ENCODE data around the gene LGSN. TPM values are rescaled to one million over a fixed set of nuclear protein-coding genes. Genes with fewer than 3 reads are reported as not detected.

The LGSN gene
- total RNA-seq, 1 donor from 2014 or later: 0.25 TPM

- Mint-ChIP-seq H3K9me3 (ENCODE audit: unreplicated experiment) (no peaks in the 10 kb centered on the region), H3K4me3 (ENCODE audit: unreplicated experiment) (no peak overlapping the region), H3K36me3 (ENCODE audit: low read depth, unreplicated experiment) (no peaks in the 10 kb centered on the region), H3K27me3 (ENCODE audit: low read depth, unreplicated experiment) (no peaks in the 10 kb centered on the region), H3K27ac (ENCODE audit: unreplicated experiment) (no peak overlapping the region), H3K4me1 (ENCODE audit: low read depth, unreplicated experiment) (peaks cover 2% of the 10 kb centered on the region)
- Histone ChIP-seq H3K27me3 (ENCODE audit: insufficient read depth, low read length) (no peaks in the 10 kb centered on the region), H3K27ac (ENCODE audit: low read depth, low read length) (no peak overlapping the region), H3K4me1 (ENCODE audit: insufficient read depth, low read length) (no peaks in the 10 kb centered on the region), H2AFZ (ENCODE audit: low read depth, low read length) (no peak overlapping the region), H3K9ac (ENCODE audit: low read length) (no peak overlapping the region), H4K20me1 (ENCODE audit: insufficient read depth, low read length) (no peaks in the 10 kb centered on the region), H3K4me2 (ENCODE audit: low read length) (no peak overlapping the region), H3K79me2 (ENCODE audit: insufficient read depth, low read length) (no peaks in the 10 kb centered on the region), H3K36me3 (ENCODE audit: insufficient read depth, low read length) (no peaks in the 10 kb centered on the region), H3K4me3 (ENCODE audit: insufficient read depth, low read depth, low read length) (no peak overlapping the region), H3K9me3 (ENCODE audit: insufficient read depth, low read depth, low read length) (no peaks in the 10 kb centered on the region)
- FAIRE-seq (no peak), DNase-seq (ENCODE audit: low read depth) (no peak)
- TF ChIP-seq CTCF (IDR thresholded peaks at IDR 0.05; ENCODE audit: insufficient read depth, low read depth, low read length): no peak
- TF ChIP-seq EZH2 (IDR thresholded peaks at IDR 0.05; ENCODE audit: insufficient read depth, low read length): no peak
These were observed 13.4 kb downstream of the LGSN start for GRCh38 chr6:63306420-63306819.

- H3K4me3 ChIP-seq (ENCODE audit: insufficient read depth, low read depth, low read length): no peak overlapping the region
- H3K4me2 ChIP-seq (ENCODE audit: low read length): no peak overlapping the region
- no peaks in the 10 kb centered on the region for H3K36me3 ChIP-seq (ENCODE audit: insufficient read depth, low read length)
- no peaks in the 10 kb centered on the region for H3K9me3 Mint-ChIP-seq (ENCODE audit: unreplicated experiment)
- no peak overlapping the region for H3K27ac Mint-ChIP-seq (ENCODE audit: unreplicated experiment)
- H4K20me1 ChIP-seq (ENCODE audit: insufficient read depth, low read length): no peaks in the 10 kb centered on the region
- no peak overlapping the region for H2AFZ ChIP-seq (ENCODE audit: low read depth, low read length)
- TF ChIP-seq CTCF (IDR thresholded peaks at IDR 0.05; ENCODE audit: insufficient read depth, low read depth, low read length) (no peak), EZH2 (IDR thresholded peaks at IDR 0.05; ENCODE audit: insufficient read depth, low read length) (no peak)
- no peaks in the 10 kb centered on the region for H3K79me2 ChIP-seq (ENCODE audit: insufficient read depth, low read length)
- no peaks in the 10 kb centered on the region for H3K9me3 ChIP-seq (ENCODE audit: insufficient read depth, low read depth, low read length)
- H3K36me3 Mint-ChIP-seq (ENCODE audit: low read depth, unreplicated experiment): no peaks in the 10 kb centered on the region
- H3K4me1 Mint-ChIP-seq (ENCODE audit: low read depth, unreplicated experiment): peaks cover 2% of the 10 kb centered on the region
- no peak overlapping the region for H3K27ac ChIP-seq (ENCODE audit: low read depth, low read length)
- no peaks in the 10 kb centered on the region for H3K4me1 ChIP-seq (ENCODE audit: insufficient read depth, low read length)
- H3K9ac ChIP-seq (ENCODE audit: low read length): no peak overlapping the region
- no peak overlapping the region for H3K4me3 Mint-ChIP-seq (ENCODE audit: unreplicated experiment)
- H3K27me3 Mint-ChIP-seq (ENCODE audit: low read depth, unreplicated experiment): no peaks in the 10 kb centered on the region
- no peaks in the 10 kb centered on the region for H3K27me3 ChIP-seq (ENCODE audit: insufficient read depth, low read length)
- FAIRE-seq (no peak), DNase-seq (ENCODE audit: low read depth) (no peak)
These were observed 14.5 kb downstream of the LGSN start for GRCh38 chr6:63305277-63305676.

GRCh38 chr6:63303476-63303875, 16.3 kb downstream of the LGSN start:
- no peaks in the 10 kb centered on the region for H3K9me3 Mint-ChIP-seq (ENCODE audit: unreplicated experiment)
- H4K20me1 ChIP-seq (ENCODE audit: insufficient read depth, low read length): no peaks in the 10 kb centered on the region
- no peaks in the 10 kb centered on the region for H3K36me3 Mint-ChIP-seq (ENCODE audit: low read depth, unreplicated experiment)
- no peak for FAIRE-seq
- no peaks in the 10 kb centered on the region for H3K9me3 ChIP-seq (ENCODE audit: insufficient read depth, low read depth, low read length)
- H3K4me2 ChIP-seq (ENCODE audit: low read length): no peak overlapping the region
- H3K4me3 ChIP-seq (ENCODE audit: insufficient read depth, low read depth, low read length): no peak overlapping the region
- H3K36me3 ChIP-seq (ENCODE audit: insufficient read depth, low read length): no peaks in the 10 kb centered on the region
- H3K4me1 Mint-ChIP-seq (ENCODE audit: low read depth, unreplicated experiment): peaks cover 2% of the 10 kb centered on the region
- no peaks in the 10 kb centered on the region for H3K27me3 Mint-ChIP-seq (ENCODE audit: low read depth, unreplicated experiment)
- DNase-seq (ENCODE audit: low read depth): no peak
- no peaks in the 10 kb centered on the region for H3K79me2 ChIP-seq (ENCODE audit: insufficient read depth, low read length)
- H3K27ac ChIP-seq (ENCODE audit: low read depth, low read length): no peak overlapping the region
- TF ChIP-seq EZH2 (IDR thresholded peaks at IDR 0.05; ENCODE audit: insufficient read depth, low read length) (no peak), CTCF (IDR thresholded peaks at IDR 0.05; ENCODE audit: insufficient read depth, low read depth, low read length) (no peak)
- H3K27me3 ChIP-seq (ENCODE audit: insufficient read depth, low read length): no peaks in the 10 kb centered on the region
- H3K27ac Mint-ChIP-seq (ENCODE audit: unreplicated experiment): no peak overlapping the region
- no peak overlapping the region for H3K9ac ChIP-seq (ENCODE audit: low read length)
- no peak overlapping the region for H3K4me3 Mint-ChIP-seq (ENCODE audit: unreplicated experiment)
- H2AFZ ChIP-seq (ENCODE audit: low read depth, low read length): no peak overlapping the region
- no peaks in the 10 kb centered on the region for H3K4me1 ChIP-seq (ENCODE audit: insufficient read depth, low read length)

All from astrocyte (in vitro differentiated cells and primary cell).